ENCODE results near the gene EIF4G3.

EIF4G3 gene

DNA sequence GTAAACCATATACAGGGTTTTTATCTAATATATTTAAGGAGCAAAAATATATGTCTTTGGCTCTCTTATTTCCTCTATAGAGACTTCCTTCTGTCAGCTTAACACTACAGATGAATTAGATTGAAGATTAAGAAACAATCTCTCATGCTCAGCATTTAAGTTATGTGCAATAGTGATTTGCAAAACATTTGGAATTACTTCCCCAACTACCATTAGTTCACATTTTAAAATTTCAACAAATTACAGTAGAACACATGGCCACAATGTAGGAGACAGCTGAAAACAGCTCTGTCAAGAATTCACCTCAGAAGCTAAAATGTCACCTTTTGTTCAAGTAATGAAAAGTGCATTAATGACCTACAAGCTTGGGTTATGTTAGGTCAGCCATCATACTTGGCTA is 177.9 kb downstream of the EIF4G3 start:
- Mint-ChIP-seq H3K27ac (ENCODE audit: low read depth) (no peak overlapping the region), H3K36me3 (ENCODE audit: insufficient read depth) (no peaks in the 10 kb centered on the region)
- ATAC-seq (replicated peaks; ENCODE audit: extremely low read depth, poor library complexity, severe bottlenecking), result no peak

GRCh38 chr1:20997602-20998224 is 179.0 kb downstream of the EIF4G3 start:
- H3K9me3 Mint-ChIP-seq, result no peaks in the 10 kb centered on the region
- H3K27me3 Mint-ChIP-seq, result no peaks in the 10 kb centered on the region
- DNase-seq (ENCODE audit: low spot score in 2 of 2) (no peak), ATAC-seq (replicated peaks; ENCODE audit: extremely low read depth, poor library complexity, severe bottlenecking) (no peak)
- H3K27ac Mint-ChIP-seq (ENCODE audit: low read depth), result no peak overlapping the region
- peaks cover 18% of the 10 kb centered on the region for H3K4me1 Mint-ChIP-seq
- no peaks in the 10 kb centered on the region for H3K36me3 Mint-ChIP-seq (ENCODE audit: insufficient read depth)
- H3K4me3 Mint-ChIP-seq, result no peak overlapping the region

More for the DNA sequence above, 177.9 kb downstream of the EIF4G3 start:
- DNase-seq (ENCODE audit: low spot score in 2 of 2), result no peak
- Mint-ChIP-seq H3K4me1 (peaks cover 12% of the 10 kb centered on the region), H3K4me3 (no peak overlapping the region), H3K9me3 (no peaks in the 10 kb centered on the region), H3K27me3 (no peaks in the 10 kb centered on the region)

DNA sequence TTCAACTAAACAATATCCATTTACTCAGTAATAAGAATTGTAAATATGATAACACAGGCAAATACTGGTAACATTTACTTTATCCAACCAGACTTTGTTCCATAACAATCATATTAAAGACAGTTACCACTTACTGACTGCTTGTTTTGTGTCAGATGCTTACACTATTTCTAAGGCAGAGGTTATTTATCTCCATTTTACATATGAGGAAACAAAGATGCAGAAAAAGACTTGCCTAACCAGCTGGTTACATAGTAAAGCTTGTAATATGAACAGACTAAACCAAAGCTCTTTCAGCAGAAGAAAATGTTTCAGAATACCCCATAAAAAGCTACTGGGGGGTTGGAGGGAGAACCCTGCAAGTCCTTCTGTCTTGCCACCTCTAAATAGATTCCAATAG is 180.1 kb downstream of the EIF4G3 start:
- Mint-ChIP-seq H3K4me3 (no peak overlapping the region), H3K9me3 (no peaks in the 10 kb centered on the region), H3K27ac (ENCODE audit: low read depth) (no peak overlapping the region), H3K4me1 (peaks cover 29% of the 10 kb centered on the region), H3K36me3 (ENCODE audit: insufficient read depth) (no peaks in the 10 kb centered on the region), H3K27me3 (no peaks in the 10 kb centered on the region)
- ATAC-seq (replicated peaks; ENCODE audit: extremely low read depth, poor library complexity, severe bottlenecking), result no peak
- DNase-seq (ENCODE audit: low spot score in 2 of 2), result no peak

DNA sequence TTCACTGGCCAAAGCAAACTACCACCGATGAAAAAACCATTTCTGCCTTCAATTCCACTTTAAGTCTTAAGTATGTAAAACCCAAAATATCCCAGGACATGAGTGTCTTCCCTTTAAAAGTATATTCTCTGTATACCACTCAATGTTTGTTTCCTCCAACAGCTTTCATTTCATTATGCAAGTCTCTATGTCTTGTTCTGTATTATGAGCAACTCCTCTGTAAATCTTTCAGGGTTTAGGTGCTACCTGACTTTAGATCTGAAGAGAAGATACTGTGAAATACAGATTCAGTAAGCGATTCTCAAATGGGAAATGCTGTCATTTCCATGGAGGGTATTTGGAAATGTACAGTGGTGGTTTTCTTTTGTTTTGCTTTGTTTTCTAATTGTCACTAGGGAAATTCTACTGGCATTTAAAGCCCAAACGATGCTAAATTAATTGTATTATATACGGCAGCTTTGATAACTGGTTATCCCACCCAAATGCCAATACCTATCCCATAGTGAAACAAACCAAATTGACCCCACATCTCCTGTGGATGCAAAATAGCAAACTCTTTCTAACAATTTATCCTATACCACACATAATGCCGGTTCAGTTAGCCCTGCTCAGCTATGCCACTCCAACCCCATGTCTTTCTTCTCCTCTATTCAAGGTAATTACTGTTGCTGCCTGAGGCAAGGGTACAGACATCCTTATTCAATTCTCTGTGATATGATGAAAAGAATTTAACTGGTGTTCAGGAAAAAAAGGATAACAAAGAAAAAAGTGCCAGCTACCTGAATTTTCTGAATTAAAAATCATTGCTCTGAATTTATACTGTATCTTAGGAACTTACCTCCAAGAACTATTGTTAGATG is 182.8 kb downstream of the EIF4G3 start:
- Mint-ChIP-seq H3K4me3 (no peak overlapping the region), H3K9me3 (no peaks in the 10 kb centered on the region), H3K27ac (ENCODE audit: low read depth) (no peak overlapping the region), H3K4me1 (peaks cover 29% of the 10 kb centered on the region), H3K27me3 (no peaks in the 10 kb centered on the region), H3K36me3 (ENCODE audit: insufficient read depth) (peaks cover 6% of the 10 kb centered on the region)
- no peak for ATAC-seq (replicated peaks; ENCODE audit: extremely low read depth, poor library complexity, severe bottlenecking)
- no peak for DNase-seq (ENCODE audit: low spot score in 2 of 2)

GRCh38 chr1:20992322-20993056 is 184.2 kb downstream of the EIF4G3 start:
- Mint-ChIP-seq H3K4me3 (peak overlapping the region; percentile 8), H3K27ac (ENCODE audit: low read depth) (peak overlapping the region; percentile 66), H3K9me3 (no peaks in the 10 kb centered on the region), H3K27me3 (no peaks in the 10 kb centered on the region), H3K36me3 (ENCODE audit: insufficient read depth) (peaks cover 6% of the 10 kb centered on the region), H3K4me1 (peaks cover 25% of the 10 kb centered on the region)
- ATAC-seq (replicated peaks; ENCODE audit: extremely low read depth, poor library complexity, severe bottlenecking) (no peak), DNase-seq (ENCODE audit: low spot score in 2 of 2) (no peak)

- no peak for ATAC-seq (replicated peaks; ENCODE audit: extremely low read depth, poor library complexity, severe bottlenecking)
- Mint-ChIP-seq H3K27me3 (no peaks in the 10 kb centered on the region), H3K9me3 (no peaks in the 10 kb centered on the region), H3K27ac (ENCODE audit: low read depth) (no peak overlapping the region), H3K36me3 (ENCODE audit: insufficient read depth) (peaks cover 6% of the 10 kb centered on the region), H3K4me3 (no peak overlapping the region), H3K4me1 (peaks cover 18% of the 10 kb centered on the region)
- DNase-seq (ENCODE audit: low spot score in 2 of 2), result no peak
Observed at GRCh38 chr1:20988943-20989342, 187.8 kb downstream of the EIF4G3 start.

DNA sequence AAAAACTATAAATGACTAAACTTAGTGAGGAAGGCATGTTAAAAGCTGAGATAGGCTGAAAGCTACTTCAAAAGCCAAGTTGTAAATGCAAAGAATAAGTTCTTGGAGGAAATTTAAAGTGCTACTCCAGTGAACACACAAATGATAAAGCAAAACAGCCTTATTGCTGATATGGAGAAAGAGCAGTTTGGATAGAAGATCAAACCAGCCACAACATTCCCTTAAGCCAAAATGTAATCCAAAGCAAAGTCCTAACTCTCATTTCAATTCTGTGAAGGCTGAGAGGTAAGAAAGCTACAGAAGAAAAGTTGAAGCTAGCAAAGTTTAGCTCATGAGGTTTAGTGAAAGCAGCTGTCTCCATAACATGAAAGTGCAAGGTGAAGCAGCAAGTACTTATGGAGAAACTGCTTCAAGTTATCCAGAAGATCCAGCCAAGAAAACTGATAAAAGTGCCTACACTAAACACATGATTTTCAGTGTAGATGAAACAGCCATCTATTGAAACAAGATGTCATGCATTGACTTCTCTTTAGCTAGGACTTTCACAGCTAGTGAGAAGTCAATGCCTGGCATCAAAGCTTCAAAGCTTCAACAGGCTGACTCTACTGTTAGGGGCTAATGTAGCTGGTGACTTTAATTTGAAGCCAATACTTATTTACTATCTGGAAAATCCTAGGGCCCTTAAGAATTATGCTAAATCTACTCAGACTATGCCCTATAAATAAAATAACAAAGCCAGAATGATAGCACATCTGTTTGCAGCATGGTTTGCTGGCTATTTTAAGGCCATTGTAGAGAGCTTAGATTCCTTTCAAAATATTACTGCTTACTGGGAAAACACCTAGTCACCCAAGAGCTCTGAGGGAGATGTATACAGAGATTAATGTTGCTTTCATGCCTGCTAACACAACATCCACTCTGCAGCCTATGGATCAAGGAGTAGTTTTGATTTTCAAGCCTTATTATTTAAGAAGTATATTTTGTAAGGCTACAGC is 188.6 kb downstream of the EIF4G3 start:
- ATAC-seq (replicated peaks; ENCODE audit: extremely low read depth, poor library complexity, severe bottlenecking), result no peak
- Mint-ChIP-seq H3K27ac (ENCODE audit: low read depth) (no peak overlapping the region), H3K27me3 (no peaks in the 10 kb centered on the region), H3K4me3 (no peak overlapping the region), H3K36me3 (ENCODE audit: insufficient read depth) (peaks cover 6% of the 10 kb centered on the region), H3K4me1 (peaks cover 12% of the 10 kb centered on the region), H3K9me3 (no peaks in the 10 kb centered on the region)
- DNase-seq (ENCODE audit: low spot score in 2 of 2), result no peak

DNA sequence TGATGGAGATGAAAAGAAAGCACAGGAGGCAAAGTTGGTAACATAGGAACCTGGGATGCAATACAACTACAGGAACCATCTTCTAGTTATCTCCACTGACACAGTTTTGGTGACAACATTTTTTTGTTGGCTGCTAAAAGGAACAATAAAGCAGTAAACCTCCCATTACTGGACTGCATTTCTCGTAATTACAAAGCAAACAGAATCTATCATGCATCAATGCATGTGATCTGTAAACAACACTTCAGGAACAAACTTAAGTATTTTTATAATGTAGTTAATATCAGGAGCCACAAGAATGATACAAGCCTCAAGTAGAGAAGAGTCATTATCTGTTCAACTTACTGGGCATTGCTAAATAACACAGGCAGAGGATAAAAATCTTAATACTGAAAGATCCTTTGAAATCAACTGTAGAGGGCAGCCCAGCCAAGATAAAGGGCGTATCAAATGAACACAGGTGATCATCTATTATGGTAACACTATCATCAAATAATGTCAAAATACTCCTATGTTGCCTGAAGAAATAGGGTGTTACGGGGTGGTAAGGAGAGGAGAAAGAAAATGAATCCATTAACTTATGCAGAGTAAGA is 193.3 kb downstream of the EIF4G3 start:
- H3K9me3 Mint-ChIP-seq, result no peaks in the 10 kb centered on the region
- no peak overlapping the region for H3K4me3 Mint-ChIP-seq
- H3K4me1 Mint-ChIP-seq, result peaks cover 4% of the 10 kb centered on the region
- ATAC-seq (replicated peaks; ENCODE audit: extremely low read depth, poor library complexity, severe bottlenecking) (no peak), DNase-seq (ENCODE audit: low spot score in 2 of 2) (no peak)
- peaks cover 1% of the 10 kb centered on the region for H3K36me3 Mint-ChIP-seq (ENCODE audit: insufficient read depth)
- no peak overlapping the region for H3K27ac Mint-ChIP-seq (ENCODE audit: low read depth)
- no peaks in the 10 kb centered on the region for H3K27me3 Mint-ChIP-seq

DNA sequence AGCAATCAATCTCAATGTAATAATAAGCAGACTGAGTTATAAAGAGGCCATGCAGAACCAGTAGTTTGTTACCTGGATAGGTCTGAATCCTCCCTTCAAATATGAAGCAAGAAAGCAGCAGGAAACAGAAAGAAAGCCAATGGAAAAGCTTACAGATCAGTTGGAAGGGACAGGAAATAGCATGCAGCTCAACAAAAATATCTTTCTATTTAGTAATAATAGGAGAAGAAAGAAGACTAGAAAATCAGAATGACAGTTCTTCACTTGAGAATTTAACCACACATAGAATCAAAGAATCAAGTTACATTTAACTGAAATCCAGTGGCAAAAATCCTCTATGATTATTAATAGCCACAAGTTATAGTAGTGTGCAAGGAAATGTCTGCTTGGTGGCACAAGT is 194.4 kb downstream of the EIF4G3 start:
- no peak overlapping the region for H3K27ac Mint-ChIP-seq (ENCODE audit: low read depth)
- H3K4me3 Mint-ChIP-seq, result no peak overlapping the region
- peaks cover 4% of the 10 kb centered on the region for H3K4me1 Mint-ChIP-seq
- ATAC-seq (replicated peaks; ENCODE audit: extremely low read depth, poor library complexity, severe bottlenecking) (no peak), DNase-seq (ENCODE audit: low spot score in 2 of 2) (no peak)
- no peaks in the 10 kb centered on the region for H3K27me3 Mint-ChIP-seq
- peaks cover 1% of the 10 kb centered on the region for H3K36me3 Mint-ChIP-seq (ENCODE audit: insufficient read depth)
- H3K9me3 Mint-ChIP-seq, result no peaks in the 10 kb centered on the region

- H3K27me3 Mint-ChIP-seq, result no peaks in the 10 kb centered on the region
- no peak for DNase-seq (ENCODE audit: low spot score in 2 of 2)
- H3K36me3 Mint-ChIP-seq (ENCODE audit: insufficient read depth), result peaks cover 1% of the 10 kb centered on the region
Observed at GRCh38 chr1:20981915-20982314, 194.8 kb downstream of the EIF4G3 start.

GRCh38 chr1:20980051-20980450 is 196.6 kb downstream of the EIF4G3 start:
- Mint-ChIP-seq H3K27ac (ENCODE audit: low read depth) (no peak overlapping the region), H3K4me3 (no peak overlapping the region), H3K4me1 (peaks cover 4% of the 10 kb centered on the region), H3K27me3 (no peaks in the 10 kb centered on the region), H3K36me3 (ENCODE audit: insufficient read depth) (peaks cover 1% of the 10 kb centered on the region), H3K9me3 (no peaks in the 10 kb centered on the region)
- DNase-seq (ENCODE audit: low spot score in 2 of 2) (no peak), ATAC-seq (replicated peaks; ENCODE audit: extremely low read depth, poor library complexity, severe bottlenecking) (no peak)

More at GRCh38 chr1:20981915-20982314, 194.8 kb downstream of the EIF4G3 start:
- no peak overlapping the region for H3K27ac Mint-ChIP-seq (ENCODE audit: low read depth)
- H3K9me3 Mint-ChIP-seq, result no peaks in the 10 kb centered on the region
- H3K4me1 Mint-ChIP-seq, result peaks cover 4% of the 10 kb centered on the region
- ATAC-seq (replicated peaks; ENCODE audit: extremely low read depth, poor library complexity, severe bottlenecking), result no peak
- no peak overlapping the region for H3K4me3 Mint-ChIP-seq
